Embryonic facial prominence (tissue), 1 donor: ENCODE measurements around the gene RSL1D1.
A peak's percentile ranks its signal among the peaks of the same experiment; 100 is the strongest.
"Not testable (repeated sequence)": the region's sequence is repeated elsewhere in the genome, so short reads cannot be mapped to it uniquely, and the experiment has no call there.

ENCODE experiments used
- DNase-seq: peaks from one replicate; pipeline ENCODE4 v3.0.0-alpha.2; 2016; ENCODE audit errors: extremely low spot score

RSL1D1 gene

GRCh38 chr16:11797166-11797956, 54.0 kb downstream of the RSL1D1 start, which contains the start of gene ZC3H7A:
TSS of gene ZC3H7A (minus strand) at chr16:11797258. CDS start at chr16:11782354, 14,904 bp downstream.
- DNase-seq = peak; percentile 91

DNA sequence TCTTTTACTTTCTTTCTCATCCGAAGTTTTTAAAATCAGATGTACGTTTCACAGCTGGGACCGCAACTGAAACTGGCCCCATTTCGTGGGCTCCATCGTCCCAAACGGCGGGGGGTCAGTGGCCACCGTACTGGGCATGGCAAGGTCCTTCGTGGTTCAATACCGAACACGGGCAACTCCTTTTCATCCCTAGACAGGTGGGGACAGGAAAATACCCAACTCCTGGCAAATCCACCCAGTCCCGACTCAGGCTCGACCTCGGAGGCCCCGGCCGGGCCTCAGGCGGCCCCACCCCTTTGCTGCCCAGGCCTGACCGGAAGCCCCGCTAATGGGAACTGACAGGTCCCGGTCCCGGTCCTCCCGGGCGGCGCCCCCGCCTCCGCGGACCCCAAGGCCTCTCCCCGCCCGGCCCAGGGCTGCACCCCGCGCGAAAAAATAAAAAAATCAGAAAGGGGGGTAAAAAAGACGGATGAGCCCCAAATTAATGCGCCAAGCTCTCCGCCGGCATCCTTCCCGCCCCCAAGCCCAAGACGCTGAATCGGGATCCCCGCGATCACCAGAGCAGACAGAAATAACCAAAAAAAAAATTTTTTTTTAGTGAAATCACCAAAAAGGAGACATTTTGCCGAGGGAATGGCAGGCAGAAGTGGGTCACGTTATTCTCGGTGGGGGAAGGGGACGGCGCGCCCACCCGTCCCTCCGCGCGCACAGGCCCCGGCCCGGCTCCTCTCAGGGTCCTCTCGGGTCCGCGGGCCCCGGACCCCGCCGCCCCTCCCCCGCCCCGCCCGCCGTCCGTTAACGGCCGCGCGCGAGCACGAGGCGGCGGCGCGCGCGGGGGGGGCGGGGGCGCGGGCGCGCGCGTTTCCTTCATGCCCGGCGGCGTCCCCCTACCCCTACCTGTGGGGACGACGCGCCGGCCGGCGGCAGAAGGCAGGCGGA, 54.8 kb downstream of the RSL1D1 start:
- no peak for DNase-seq

DNA sequence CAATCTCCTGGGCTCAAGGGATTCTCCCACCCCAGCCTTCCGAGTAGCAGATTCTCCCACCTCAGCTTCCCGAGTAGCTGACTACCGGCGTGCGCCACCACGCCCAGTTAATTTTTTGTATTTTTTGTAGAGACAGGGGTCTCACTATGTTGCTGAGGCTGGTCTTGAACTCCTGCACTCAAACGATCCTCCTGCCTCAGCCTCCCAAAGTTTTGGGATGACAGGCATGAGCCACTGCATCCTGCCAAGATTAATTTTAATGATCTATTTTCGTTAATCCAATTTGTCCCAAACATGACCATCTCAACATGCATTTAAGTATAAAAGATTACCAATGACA, 55.5 kb downstream of the RSL1D1 start:
- no peak for DNase-seq

DNA sequence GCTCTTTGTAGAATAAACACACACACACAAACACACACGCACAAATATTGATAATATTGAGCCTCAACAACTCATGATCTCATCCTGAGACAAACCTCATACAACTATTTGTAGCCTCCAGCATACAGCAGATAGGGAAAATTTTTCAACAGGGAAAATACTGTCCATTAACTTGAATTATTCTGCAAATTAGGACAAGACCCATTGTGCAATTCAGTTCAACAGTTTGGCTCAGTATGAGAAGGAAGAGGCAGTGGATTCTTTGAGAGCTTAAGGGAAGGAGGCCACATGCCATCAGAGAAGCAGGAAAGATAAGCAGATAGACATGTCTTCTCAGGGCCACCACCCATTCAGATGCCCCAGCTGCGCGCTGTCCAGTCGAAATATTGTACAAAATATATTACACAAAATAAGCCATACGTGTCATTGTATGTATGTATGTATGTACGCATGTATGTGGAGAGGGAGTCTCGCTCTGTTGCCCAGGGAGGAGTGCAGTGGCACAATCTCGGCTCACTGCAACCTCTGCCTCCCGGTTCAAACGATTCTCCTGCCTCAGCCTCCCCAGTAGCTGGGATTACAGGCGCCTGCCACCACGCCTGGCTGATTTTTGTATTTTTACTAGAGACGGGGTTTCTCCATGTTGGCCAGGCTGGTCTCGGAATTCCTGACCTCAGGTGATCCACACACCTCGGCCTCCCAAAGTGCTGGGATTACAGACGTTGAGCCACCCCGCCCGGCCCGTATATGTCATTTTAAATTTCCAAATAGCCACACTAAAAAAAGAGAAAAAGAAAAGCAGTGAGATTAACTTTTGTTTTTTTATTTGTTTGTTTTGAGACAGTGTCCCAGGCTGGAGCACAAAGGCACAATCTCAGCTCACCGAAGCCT, 56.1 kb downstream of the RSL1D1 start:
- no peak for DNase-seq

DNA sequence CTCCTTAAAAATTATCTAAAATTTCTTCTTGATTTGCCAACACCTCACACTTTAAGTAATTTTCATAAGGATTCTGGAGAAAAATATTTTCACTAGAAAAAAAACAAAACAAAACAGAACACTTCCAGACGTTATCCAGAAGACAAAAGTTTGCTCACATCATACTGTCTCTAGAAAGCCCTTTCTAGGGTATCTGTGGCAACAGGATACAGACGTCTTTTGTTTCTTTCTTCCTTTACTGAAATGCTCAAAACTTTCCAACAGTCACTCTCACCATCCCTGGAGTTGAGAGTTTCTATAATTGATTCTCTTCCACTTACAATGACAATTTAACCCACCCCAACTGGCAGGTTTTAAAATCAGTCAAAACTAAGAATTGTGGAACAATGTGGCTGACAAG, 56.9 kb downstream of the RSL1D1 start:
- DNase-seq = no peak

DNA sequence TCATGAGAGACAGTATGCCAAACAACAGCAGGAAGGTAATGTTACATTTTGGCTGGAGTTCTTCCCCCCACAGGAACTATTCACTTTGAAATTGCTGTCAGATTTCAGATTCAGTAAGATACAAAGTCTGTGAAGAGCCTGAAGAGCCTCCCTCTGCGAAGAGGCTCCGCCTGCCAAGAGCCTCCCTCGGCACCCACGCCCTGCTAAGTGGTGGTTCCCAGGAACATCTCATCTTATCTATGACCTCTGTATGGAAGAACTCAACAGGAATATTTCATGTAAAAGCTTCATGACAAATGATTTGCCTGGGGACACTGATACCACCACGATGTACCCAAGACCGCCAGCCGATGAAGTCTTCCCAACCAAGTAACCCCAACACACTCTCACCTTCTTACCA, 57.5 kb downstream of the RSL1D1 start:
- no peak for DNase-seq

DNA sequence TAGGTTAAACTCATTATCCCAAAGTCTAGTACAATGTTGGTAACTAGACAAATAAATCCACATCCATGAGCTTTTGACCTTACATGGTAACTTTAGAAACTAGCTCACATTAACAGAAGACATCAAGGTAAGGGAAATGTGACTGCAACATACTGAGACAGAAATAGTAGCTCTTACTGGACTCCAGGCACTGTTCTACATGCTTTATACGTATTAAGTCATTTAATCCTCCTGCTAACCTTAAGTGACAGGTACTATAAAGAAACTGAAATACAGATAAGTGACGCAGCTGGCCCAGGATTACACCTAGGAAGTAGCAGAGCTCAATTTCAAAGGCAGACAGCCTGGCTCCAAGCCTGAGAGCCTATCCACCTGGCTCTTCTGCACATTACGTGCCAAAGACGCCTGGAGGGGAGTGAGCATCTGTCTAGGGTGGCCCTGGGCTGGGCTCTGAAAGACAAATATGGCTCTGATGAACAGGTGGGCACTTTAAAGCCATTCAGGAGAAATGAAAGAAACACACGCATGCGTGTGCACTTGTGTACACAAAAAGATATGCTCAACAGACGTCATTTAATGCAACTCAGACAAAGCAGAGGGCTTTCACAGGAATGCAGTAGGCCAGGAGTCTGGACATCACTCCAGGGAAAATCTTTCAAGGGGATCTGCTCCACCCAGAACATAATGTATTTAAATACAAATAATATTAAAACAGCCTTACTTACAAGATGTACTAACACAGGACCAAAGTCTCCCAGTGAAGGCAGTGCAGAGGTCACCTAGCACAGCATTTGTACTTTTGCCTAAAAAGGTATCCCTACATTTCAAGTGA, 58.7 kb downstream of the RSL1D1 start:
- peak; percentile 9 for DNase-seq

DNA sequence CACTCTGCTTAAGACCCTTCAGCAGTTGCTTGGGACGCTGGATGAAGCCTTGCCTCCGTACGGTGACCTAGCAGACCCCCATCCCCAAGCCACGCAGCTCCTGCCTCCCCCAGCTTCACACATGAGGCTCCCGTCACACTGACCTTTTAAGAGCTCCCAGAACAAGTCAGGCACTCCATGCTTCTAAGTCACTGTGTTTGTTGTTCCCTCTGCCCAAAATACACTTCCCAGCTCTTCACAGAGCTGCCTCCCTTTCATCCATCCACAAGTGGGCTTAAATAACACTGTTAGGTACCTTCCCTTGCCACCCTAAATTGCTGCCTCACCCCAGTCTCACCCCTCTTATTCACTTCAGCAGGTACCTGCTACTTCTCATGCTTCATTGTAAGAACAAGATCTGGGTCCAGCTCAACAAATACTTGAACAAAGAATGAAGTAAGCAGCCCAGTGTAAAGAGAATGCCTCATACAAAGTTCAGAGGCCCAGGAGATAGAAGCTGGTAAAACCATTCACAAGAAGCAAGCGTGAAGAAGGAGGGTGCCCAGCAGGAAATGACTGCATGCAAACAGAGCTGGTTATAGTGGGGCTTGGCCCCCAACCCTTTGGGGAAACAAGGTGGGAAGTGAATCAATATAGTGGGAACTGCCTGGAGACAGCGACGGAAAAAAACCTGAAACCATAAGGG, 60.1 kb downstream of the RSL1D1 start:
- no peak for DNase-seq

DNA sequence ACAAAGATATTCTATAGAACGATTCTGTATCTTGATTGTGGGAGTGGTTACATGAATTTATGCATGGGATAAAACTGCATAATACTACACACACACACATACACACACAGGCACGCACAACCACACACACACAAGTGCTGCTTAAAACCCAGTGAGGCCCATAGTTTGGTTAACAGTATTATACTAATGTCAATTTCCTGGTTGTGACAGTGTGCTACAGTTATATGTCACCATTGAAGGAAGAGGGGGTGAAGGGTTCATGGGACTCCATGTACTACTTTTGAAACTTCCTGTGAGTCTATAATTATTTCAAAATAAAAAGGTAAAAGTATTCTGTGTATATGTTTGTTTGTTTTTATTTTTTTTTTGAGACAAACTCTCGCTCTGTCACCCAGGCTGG, 62.4 kb downstream of the RSL1D1 start:
- DNase-seq = no peak

DNA sequence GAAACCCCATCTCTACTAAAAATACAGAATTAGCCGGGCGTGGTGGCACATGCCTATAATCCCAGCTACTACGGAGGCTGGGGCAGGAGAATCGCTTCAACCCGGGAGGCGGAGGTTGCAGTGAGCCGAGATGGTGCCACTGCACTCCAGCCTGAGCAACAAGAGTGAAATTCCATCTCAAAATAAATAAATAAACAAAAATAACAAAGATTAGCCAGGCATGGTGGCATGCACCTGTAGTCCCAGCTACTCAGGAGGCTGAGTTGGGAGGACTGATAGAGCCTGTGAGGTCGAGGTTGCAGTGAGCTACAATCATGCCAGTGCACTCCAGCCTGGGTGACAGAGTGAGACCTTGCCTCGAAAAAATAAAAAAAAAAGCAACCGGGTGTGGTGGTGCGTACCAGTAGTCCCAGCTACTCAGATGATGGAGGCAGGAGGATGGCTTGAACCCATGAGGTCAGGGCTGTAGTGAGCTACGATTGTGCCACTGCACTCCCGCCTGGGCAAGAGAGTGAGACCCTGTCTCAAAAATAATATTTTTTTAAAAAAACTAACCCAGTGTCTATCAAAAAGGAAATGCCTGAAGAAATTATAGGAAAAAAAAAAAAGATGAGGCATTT, 66.3 kb downstream of the RSL1D1 start:
- DNase-seq = not testable (repeated sequence)

DNA sequence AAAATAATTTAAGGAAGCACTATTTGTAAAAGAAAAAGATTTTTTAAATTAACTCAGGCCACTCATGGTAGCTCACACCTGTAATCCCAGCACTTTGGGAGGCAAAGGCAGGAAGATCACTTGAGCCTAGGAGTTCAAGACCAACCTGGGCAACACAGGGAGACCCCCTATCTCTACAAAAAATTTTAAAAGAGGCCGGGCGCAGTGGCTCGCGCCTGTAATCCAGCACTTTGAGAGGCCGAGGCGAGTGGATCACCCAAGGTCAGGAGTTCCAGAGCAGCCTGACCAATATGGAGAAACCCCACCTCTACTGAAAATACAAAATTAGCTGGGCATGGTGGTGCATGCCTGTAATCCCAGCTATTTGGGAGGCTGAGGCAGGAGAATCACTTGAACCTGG, 67.0 kb downstream of the RSL1D1 start:
- not testable (repeated sequence) for DNase-seq

- no peak for DNase-seq
These were observed 67.3 kb downstream of the RSL1D1 start for GRCh38 chr16:11784038-11784369.
